NCI-H146 treated with DMSO at 0.1 percent for 48 hours (cell line): Measurements from ENCODE around the gene HOXB8.

Experiments used
- DNase-seq: peaks from one replicate; lab custom pipeline; 2025; ENCODE audit not compliant: unreplicated experiment; lab: John Stamatoyannopoulos, UW

The HOXB8 gene

DNA sequence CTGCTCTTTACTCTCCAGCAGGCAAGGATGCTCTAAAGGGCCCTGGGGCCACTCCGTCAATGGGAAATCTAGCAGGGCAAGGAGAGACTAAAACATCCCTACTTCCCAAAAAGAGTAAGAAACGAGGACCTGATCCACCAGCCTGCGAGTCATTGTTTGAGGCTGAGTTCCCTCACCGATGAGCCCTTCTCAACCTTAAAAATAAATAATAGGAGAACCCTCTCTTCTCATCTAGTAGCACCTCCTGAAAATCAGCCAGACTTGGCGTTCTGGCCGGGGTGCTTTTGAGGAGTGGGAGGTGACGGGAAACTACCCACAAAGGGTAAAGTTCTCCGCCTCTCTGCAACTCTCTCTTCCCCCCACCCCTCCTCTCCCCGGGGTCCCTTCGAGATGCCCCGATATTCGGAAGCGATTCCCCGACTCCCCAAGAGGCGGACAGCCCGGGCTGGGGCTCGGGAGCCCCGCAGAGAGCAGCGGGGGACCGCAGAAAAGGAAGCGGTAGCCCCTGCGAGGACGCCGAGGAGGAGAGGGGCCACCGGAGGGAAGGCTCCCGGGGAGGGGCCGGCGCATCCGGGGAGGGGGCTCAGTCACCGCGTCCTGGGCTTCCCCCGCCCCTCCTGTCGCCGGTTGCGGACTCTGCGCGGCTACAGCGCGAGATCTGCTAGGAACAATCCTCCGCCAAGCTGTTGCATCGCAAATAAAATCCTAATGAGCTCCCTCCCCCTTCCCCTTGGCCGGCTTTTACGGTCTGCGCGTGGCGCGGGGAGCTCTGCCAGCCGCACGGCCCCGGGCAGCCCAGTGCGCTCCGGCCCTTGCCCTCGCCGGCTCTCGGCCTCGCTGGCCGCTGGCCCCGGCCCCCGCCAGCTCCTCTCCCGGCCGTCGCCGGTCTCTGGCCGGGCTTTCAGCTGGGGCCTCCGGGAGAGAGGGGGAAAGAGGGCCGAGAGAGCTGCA is 9.7 kb upstream of the HOXB8 start:
- DNase-seq, result no peak

DNA sequence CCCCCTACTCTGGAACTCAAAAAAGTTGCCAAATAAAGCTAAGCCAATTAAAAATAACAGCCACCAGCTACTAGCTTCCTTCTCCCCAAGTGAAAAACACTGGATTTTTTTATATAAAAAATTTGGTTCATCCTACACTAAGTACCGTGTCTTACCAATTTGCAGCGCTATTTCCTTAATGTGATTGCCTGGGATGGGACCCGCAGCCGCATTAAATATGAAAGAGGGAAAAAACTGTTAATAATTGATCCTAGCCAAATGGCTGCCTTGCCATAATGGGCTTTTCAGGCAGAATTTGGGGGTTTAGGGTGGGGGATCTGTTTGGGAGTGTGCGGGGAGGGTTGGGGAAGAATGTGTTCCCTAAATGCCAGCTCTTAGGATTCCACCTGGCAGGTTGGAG is 9.0 kb upstream of the HOXB8 start:
- no peak for DNase-seq

DNA sequence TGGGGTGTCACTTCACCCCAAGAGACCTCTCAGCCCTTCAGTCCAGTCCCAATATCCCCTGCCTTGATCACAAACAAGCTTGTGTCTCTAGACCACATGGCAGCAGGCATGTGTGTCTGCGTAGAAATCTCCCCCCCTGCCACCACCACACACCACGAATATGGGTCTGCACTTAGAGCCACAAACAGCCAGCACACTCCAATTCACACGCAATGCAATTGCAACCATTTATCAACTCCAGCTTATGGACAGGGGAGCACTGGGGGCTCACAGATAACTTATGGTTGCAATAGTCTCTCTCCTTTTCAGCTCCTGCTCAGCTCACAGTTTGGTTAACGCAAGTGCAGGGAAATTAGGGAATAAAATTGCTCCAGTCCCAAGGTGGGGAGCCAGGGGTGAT is 8.5 kb upstream of the HOXB8 start:
- no peak for DNase-seq

DNA sequence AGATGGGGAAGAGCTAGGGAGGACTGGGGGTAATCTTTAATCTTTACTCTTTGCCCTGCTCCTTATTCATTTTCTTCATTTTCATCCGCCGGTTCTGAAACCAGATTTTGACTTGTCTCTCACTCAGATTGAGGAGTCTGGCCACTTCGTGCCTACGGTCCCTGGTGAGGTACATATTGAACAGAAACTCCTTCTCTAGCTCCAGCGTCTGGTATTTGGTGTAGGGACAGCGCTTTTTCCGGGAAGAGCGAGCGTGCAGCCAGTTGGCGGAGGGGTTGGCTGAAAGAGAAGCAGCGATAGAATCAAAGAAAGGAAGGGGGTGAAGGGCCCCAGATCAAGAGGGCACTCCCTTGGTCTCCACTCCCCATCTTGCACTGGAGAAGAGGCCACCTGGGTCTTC is 7.8 kb upstream of the HOXB8 start:
- DNase-seq, result no peak

DNA sequence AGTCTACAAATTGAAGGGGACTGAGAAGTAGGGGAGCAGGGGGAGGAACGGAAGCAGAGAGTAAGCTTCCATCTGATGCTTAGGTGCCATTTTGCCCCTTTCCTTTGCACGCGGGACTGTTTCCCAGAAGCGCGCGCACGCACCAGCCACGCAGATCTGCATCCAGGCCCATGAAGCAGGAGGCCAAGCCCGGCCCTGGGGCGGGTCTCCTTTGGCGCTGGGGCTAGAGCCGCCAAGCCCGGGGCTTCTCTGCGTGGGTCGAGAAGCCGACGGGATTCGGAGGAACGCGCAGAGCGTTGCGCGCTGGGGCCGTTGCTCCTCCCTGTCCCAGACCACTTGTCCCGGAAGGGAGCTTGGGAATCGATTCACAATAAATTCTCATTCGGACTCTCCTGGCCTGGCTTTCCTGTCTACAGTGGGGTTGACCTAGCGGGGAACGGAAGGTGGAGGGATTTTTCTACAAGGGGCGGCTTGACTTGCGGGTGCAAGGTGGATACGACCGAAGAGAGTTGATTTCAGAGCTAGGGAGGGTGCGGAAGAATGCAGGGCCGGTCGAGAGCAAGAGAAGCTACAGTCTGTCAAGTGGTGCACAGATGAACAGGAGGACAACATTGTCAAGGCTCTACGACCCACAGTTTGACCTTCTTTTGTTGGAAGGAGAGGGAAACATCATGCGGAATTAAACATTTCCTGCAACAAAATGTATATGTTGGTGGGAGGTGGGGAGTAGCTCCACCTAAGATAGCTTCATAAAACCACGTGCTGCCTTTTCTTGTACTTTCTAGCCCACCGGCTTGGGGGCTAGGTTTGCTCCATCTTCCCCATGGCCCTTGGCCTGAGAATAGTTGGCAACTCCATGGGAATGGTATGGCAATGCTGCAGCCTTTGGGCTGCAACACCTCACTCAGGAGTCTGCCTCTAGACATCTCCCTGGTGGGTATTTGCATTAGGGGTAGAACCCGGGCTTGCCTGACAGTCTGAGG is 6.6 kb upstream of the HOXB8 start:
- DNase-seq, result no peak

DNA sequence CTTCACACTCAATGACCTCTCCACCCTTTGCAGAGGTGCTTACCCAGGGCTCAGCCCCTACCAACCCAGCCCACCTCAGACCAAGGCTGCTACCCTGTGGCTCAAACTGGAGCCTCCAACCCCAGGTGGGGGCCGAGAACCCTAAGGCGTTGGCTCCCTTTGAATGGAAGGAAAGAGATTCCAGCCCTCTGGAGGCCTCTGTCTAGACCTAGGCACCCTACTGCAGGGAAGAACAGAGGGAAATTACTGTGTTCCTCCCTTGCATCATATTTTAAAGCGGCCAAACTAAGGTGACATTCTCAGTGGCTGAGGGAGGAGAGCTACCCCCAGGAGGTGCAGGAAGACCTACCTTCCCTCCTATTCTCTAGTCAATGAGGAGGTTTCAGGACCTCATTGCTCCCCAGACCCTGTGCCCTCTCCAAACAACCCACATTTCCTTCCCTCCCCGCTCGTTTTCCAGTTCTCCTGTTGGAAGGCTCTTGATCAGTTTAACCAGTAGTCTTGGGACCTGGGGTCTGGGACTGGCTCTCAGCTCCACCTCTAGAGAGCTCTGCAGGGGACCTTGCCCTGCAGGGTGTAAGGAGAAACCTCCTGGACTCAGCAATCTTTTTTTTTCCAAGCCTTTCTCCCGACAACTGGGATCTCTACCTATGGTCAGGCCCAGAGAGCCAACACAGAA is 5.5 kb upstream of the HOXB8 start:
- no peak for DNase-seq

DNA sequence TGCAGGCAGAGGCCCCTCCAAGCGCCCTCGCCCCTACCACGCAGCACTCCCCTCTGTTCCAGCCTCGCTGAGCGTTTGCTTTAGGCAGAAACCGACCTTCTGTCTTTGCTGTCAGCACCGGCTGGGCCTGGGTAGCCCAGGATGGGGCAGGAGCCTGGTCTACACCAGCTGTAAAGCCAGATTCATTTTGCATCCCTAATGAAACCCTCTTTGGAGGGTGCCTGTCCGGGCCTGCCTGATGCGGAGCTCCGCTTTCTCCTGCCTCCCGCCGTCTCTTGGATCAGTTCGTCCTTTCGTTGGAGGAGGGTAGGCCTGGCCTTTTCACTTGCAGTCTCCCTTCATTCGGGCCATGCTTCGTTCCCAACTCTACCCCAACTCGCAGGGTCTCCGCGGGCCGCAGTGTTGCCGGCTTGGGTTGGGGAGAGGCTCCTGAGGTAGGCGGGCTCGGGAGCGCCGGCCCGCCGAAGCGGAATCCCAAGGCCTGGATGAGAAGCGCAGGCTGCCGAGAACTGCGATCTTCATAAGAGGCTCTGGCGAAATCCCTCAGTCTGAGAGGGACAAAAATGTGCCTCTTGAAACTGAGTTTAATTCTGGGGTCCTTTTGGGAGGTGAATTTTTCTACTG is 4.8 kb upstream of the HOXB8 start:
- DNase-seq, result no peak

DNA sequence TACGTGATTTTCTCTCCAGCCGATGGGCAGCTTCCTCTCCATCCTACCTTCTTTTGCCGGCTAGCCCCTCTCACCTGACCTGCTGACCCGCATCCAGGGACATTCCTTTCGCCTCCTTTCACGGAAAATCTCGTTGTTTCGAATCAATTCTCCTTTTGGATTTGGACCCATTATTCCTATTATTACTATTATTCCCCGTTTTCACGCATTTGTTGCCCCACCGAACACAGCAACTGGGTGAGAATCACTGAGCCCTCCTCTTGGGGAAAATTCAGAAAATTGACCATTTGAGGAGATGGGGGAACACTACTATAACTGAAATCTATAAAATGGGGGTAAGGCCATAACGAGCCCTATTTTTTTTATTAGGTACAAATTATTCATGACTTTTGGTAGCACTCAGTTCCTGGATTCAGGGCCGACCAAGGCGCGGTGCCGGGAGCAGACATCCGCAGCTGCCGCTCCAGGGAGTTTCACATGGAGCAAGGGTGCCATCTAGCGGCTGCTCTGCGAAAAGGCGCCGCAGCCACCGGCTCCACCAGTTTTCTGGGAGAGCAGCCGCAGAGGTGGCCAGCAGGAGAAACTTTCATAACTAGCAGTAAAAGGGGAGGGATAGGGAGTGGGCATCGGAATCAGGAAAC is 3.3 kb upstream of the HOXB8 start:
- DNase-seq, result peak; percentile 62

DNA sequence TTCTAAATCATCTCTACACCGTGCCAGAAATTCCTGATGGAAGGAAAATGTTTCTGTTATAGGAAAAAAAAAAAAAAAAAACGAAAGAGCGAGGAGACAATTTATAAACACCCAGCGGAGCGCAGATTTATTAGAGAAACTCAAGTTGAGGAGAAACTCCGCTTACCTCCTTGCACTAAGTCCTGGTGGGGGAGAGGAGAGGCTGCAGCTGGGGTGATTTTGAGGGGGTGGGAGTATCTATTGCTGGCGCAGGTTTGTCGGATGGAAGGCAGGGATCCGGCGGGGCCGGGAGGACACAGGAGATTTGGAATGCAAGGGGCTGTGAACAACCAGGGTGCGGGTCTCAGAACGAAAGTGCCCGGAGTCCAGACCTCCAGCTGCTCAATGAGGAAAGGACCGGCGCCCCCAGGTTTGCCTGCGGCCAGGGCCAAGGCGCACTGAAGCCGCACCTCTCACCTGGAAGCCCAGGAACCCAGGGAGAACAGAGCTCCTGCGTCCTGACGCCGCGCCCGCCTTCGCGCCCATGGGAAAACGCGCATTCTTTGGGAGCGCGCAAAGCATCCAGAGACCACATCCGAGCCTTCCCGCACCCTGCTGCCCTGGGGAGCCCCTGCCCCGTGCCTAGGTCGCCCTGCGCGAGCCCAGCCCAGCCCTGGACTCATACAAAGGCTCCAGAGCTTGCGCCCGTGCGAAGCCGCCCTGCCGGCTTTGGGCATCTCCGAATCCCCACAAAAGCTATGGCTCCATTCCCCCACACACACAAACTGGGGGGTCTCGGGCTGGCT is 2.6 kb upstream of the HOXB8 start:
- no peak for DNase-seq

DNA sequence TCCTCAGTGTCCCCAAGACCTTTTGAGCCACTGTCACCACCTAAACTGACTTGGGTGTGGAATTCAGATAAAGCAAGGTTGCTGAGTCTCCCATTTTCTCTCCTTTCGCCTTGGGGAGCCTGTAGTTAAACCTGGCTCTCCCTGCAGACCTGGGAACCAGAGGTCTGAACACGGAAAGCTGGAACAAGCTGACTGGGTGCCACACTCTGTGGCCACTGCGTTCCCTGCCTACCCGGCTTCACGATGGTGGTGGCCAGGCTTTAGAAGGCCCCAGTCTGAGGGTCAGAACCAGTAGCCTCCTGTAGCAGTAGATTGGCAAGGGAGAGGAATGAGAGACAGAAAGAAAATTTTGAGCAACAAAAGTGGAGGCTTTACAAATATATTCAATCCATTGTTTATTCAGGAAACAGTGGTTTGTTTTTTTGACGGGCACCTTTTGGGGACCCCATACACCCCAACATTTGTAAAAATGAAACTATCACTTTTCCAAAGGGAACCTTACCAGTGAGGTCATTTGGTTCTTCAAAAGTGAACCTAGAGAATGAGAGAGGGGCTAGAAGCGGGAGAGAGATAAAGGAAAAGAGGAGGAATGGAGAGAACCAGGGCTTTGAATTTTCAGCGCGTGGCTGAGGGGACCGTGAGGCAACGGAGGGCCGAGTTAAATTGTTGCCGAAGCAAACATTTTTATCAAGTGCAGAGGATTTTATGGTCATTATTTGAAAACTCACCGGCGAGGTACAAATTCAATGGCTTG is 1.8 kb upstream of the HOXB8 start:
- DNase-seq, result no peak

DNA sequence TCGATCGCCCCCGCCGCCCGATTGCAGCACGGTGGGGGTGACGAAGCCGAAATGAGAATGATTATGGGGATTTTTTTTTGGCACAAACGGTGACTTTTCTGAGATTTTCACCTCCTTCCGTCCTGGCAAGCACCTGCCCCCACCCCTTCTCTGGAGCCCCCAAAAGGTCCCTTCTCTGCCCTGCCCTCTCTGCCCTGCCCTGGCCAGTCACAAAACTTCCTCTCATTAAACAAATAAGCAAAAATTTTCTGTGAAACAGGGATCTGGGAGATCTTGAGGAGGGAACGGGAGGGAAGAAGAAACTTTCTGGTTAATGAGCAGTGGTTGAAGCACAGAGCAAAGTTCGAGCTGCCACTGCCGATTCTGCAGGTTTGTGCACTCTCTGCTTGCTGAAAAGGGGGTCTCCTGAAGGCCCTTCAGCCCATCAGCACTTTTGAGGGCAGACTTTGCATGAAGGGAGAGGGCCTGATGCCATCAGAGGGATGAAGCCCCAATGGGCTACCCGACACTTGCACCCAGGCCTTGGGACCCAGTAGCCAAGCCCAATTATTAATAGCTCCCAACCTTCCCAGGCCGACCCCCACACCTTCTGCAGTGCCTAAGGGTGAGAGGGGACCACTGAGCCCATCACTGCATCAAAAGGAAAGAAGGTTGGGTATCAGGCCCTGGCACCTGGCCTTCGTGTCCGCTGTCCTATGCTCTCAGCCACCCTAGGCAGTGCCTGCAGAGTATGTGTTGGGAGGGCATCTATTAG is 1.0 kb upstream of the HOXB8 start:
- no peak for DNase-seq

DNA sequence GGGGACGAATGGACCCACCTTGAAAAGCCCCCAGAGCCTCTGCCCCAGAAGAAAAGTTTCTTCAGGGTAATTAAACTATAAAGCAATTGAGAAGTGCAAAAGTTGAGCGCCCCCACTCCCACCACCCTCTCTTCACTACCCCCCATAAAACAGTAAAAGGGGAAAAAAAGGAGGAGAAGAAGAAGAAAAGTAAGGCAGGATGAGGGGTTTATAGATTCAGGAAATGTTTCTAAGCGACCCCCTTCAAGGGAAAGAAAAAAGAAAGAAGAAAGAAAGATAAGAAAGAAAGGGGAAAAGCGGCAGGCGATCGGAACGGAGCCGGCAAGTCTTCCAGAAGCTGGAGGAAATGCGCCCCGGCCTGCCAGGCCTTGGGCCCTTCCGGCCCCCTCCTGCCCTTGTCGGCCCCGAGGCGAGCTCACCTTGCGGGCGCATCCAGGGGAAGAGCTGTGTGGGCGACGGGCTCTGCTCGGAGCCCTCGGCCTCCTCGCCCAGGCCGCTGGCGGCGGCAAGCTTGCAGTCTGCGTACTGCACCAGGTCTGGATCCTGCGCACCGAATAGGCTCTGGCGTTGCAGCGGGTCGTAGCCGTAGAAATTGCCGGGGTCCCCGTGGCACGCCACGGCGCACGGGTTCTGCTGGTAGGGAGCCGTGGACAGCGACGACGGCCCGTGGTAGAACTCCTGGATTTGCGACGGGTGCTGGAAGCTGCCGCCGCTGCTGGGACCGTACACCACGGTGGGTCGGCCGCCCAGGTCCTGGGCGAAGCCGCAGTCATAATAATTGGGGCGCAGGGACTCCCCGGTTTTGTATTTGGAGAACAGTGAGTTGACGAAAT is 1.0 kb downstream of the HOXB8 start:
- no peak for DNase-seq

DNA sequence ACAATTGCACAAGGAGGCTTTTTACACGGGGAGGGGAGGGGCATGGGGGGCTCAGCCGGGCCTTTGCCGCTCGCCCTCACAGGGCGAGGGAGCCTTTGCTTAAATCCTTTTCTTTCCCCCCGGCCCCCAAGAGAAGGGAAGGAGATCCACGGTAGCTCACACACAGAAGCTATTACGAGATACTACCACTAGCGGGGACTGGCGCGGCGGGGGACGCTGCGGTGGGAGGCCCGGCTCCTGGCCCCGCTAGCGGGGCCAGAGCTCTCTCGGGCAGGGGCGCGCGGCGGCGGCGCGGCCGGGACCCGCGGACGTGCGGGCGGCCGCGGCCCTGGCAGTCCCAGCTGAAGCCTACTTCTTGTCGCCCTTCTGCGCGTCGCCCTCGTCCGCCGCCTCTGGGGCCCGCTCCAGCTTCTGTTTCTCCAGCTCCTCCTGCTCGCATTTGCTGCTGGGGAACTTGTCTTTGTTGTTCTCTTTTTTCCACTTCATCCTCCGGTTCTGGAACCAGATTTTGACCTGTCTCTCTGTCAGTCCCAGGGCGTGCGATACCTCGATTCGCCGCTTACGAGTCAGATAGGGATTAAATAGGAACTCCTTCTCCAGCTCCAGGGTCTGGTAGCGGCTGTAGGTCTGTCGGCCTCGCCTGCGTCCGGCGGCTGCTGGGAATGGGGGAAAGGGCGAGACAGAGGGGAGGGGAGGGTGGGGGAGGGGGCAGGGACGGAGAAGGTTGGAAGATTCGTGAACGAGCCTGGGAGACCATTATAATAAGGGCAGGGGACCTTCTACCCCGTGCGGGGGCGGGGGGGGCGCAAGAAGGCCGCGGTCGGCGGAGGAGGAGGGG is 2.0 kb downstream of the HOXB8 start:
- no peak for DNase-seq

DNA sequence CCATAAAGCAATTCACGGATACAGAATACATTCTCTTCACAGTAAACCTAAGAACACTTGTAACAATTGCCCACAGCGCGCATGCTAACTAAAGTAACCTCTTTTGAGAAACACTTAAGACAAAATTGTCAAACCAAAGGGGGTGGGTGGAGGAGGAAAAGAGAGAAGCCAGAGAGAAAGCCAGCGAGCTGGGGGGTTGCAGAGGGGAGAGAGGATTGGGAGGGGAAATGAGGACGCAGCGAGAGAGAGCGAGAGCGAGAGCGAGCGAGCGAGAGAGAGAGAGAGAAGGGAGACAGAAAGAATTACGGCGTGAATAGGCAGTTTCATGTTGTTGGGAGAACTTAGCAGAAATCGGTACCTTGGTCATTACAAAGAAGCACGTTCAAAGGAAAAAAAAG is 2.6 kb downstream of the HOXB8 start:
- no peak for DNase-seq

DNA sequence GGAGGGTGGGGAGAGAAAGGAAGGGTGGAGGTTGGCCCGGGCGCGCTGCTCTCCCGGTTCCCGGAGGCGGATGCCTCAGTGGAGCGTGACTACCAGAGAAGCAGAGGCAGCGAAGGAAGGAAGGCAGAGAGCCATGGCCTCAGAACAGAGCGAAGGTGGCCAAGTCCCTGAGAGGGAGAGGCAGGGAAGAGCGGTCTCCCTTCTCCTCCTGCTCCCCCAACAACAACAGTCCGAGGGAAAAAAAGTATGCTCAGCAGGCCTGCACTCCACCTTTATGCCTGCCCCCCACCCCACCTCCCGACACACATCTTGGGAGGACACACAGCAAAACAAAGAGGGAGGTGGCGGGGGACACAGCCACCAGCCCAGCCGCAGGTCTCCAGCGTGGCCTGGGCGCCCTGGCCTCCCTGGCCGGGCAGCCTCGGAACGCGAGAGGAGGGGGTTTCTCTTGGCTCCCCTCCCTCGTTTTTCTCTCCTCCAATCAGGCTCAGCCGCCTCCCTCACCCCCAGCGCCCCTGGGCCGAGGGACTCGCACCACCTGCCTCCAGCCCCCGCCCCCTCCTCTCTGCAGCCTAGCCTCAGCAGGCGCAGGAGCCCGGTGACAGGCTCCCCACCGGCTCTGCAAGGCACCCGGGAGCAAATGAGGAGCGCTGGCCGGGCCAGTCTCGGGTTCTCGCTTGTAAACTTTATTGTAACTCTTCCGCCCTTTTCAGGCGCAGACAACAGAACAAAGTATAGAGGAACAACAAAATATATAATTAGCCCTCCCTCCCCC is 3.2 kb downstream of the HOXB8 start:
- DNase-seq, result peak; percentile 77

DNA sequence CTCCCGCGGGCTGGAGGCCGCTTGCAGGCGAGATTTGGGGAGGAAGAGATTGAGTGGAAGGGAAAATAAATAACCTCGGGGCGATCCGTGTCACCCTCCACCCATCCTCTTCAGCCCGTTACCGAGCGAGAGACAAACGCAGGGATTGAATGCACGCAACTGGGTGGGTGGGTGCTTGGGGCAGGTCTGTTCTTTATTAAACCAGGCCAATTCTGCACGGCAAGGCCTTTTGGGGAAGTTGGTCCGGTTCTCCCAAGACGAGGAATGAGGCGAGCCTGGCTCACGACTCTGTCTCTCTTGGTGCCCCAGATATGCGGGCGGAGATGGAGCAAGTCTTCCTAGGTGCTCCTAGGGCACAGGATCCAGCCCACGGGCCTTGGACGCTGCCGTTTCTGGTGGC is 3.9 kb downstream of the HOXB8 start:
- no peak for DNase-seq
